Measurements from ENCODE around the gene SLC30A3.

The SLC30A3 gene

GRCh38 chr2:27208486-27209050 is 54.3 kb downstream of the SLC30A3 start:
- in situ Hi-C loops (cut with HindIII; ENCODE audit: low sequenced_read_pairs), result no loop called here

GRCh38 chr2:27206346-27206745 is 56.5 kb downstream of the SLC30A3 start:
- in situ Hi-C loops (cut with HindIII; ENCODE audit: low sequenced_read_pairs), result no loop called here

- in situ Hi-C loops (cut with HindIII; ENCODE audit: low sequenced_read_pairs), result no loop called here
Measured at GRCh38 chr2:27205206-27205605, 57.6 kb downstream of the SLC30A3 start.

- in situ Hi-C loops (cut with HindIII; ENCODE audit: low sequenced_read_pairs), result loop anchor here (5.0 kb wide), 1 partner anchor 82 kb away; the partner anchor contains the start of gene ABHD1
Measured at GRCh38 chr2:27204566-27204965, 58.3 kb downstream of the SLC30A3 start.

GRCh38 chr2:27203741-27204140 is 59.1 kb downstream of the SLC30A3 start:
- in situ Hi-C loops (cut with HindIII; ENCODE audit: low sequenced_read_pairs), result loop anchor here (5.0 kb wide), 1 partner anchor 81 kb away; the partner anchor contains the start of gene ABHD1

All from endothelial cell of hepatic sinusoid (primary cell).